Effector memory CD8-positive, alpha-beta T cell (primary cell): Measurements from ENCODE around the gene TGFB3.

Experiments
- ATAC-seq: fragments of 150-1000 bp; cut with Tn5 transposase; replicated peaks from 2 replicates; pipeline ENCODE4 v1.10.0; 2021; ENCODE audit warnings: mild to moderate bottlenecking, moderate library complexity
- DNase-seq, 3 experiments: peaks; one replicate each; pipeline ENCODE4 v3.0.0; 2021
- H3K27ac Mint-ChIP-seq, 2 donors: one replicate each; pipeline ENCODE4 v1.8.0; 2022; ENCODE audit warnings: mild to moderate bottlenecking in 2 of 2, mixed read lengths in 2 of 2, moderate library complexity in 2 of 2
- H3K27me3 Mint-ChIP-seq, 2 donors: one replicate each; pipeline ENCODE4 v1.8.0; 2022; ENCODE audit warnings: mixed read lengths in 2 of 2
- H3K36me3 Mint-ChIP-seq: one replicate; pipeline ENCODE4 v1.8.0; 2022; ENCODE audit warnings: mild to moderate bottlenecking, moderate library complexity, mixed read lengths; ENCODE audit not compliant: insufficient read depth
- H3K4me1 Mint-ChIP-seq, 2 donors: one replicate each; pipeline ENCODE4 v1.8.0; 2022; ENCODE audit warnings: low read depth in 2 of 2, mixed read lengths in 2 of 2
- H3K4me3 Mint-ChIP-seq, 2 donors: one replicate each; pipeline ENCODE4 v1.8.0; 2022; ENCODE audit warnings: mild to moderate bottlenecking in 2 of 2, mixed read lengths in 2 of 2, moderate library complexity in 2 of 2
- H3K9me3 Mint-ChIP-seq, 2 donors: one replicate each; pipeline ENCODE4 v1.8.0; 2022; ENCODE audit warnings: mixed read lengths in 2 of 2

TGFB3 gene

GRCh38 chr14:75999511-76000190, 17.9 kb upstream of the TGFB3 start:
- no peaks in the 10 kb centered on the region for H3K27me3 Mint-ChIP-seq
- H3K4me1 Mint-ChIP-seq, result no peaks in the 10 kb centered on the region
- H3K9me3 Mint-ChIP-seq, result peaks cover 0 to 2% of the 10 kb centered on the region in 2 donors
- H3K27ac Mint-ChIP-seq, result no peak overlapping the region
- no peak for DNase-seq
- no peak for ATAC-seq
- H3K36me3 Mint-ChIP-seq, result peaks cover 12% of the 10 kb centered on the region
- H3K4me3 Mint-ChIP-seq, result no peak overlapping the region

- H3K9me3 Mint-ChIP-seq, result no peaks in the 10 kb centered on the region
- DNase-seq, result no peak
- H3K27me3 Mint-ChIP-seq, result no peaks in the 10 kb centered on the region
- no peak overlapping the region for H3K27ac Mint-ChIP-seq
- no peaks in the 10 kb centered on the region for H3K4me1 Mint-ChIP-seq
- peaks cover 8% of the 10 kb centered on the region for H3K36me3 Mint-ChIP-seq
- ATAC-seq, result no peak
- H3K4me3 Mint-ChIP-seq, result no peak overlapping the region
These were observed 14.7 kb upstream of the TGFB3 start for GRCh38 chr14:75996488-75996887.

- H3K9me3 Mint-ChIP-seq, result no peaks in the 10 kb centered on the region
- no peaks in the 10 kb centered on the region for H3K4me1 Mint-ChIP-seq
- ATAC-seq (no peak), DNase-seq (no peak)
- peaks cover 8% of the 10 kb centered on the region for H3K36me3 Mint-ChIP-seq
- no peak overlapping the region for H3K4me3 Mint-ChIP-seq
- H3K27ac Mint-ChIP-seq, result no peak overlapping the region
- no peaks in the 10 kb centered on the region for H3K27me3 Mint-ChIP-seq
These were observed 13.7 kb upstream of the TGFB3 start for GRCh38 chr14:75995372-75996041.

- no peaks in the 10 kb centered on the region for H3K9me3 Mint-ChIP-seq
- no peak overlapping the region for H3K27ac Mint-ChIP-seq
- no peak overlapping the region for H3K4me3 Mint-ChIP-seq
- no peaks in the 10 kb centered on the region for H3K4me1 Mint-ChIP-seq
- H3K36me3 Mint-ChIP-seq, result peaks cover 3% of the 10 kb centered on the region
- ATAC-seq (no peak), DNase-seq (no peak)
- no peaks in the 10 kb centered on the region for H3K27me3 Mint-ChIP-seq
These were observed 11.8 kb upstream of the TGFB3 start for GRCh38 chr14:75993567-75994041.

- Mint-ChIP-seq H3K4me1 (peaks cover 0 to under 1% of the 10 kb centered on the region in 2 donors), H3K27me3 (no peaks in the 10 kb centered on the region), H3K4me3 (no peak overlapping the region), H3K36me3 (no peaks in the 10 kb centered on the region), H3K27ac (no peak overlapping the region), H3K9me3 (no peaks in the 10 kb centered on the region)
- ATAC-seq (no peak), DNase-seq (no peak)
These were observed 10.0 kb upstream of the TGFB3 start for GRCh38 chr14:75991753-75992152.

GRCh38 chr14:75990297-75990696, 8.5 kb upstream of the TGFB3 start:
- no peak for ATAC-seq
- Mint-ChIP-seq H3K4me1 (peaks cover 10 to 11% of the 10 kb centered on the region in 2 donors), H3K27me3 (no peaks in the 10 kb centered on the region), H3K27ac (no peak overlapping the region), H3K36me3 (peaks cover 5% of the 10 kb centered on the region), H3K9me3 (no peaks in the 10 kb centered on the region), H3K4me3 (no peak overlapping the region)
- no peak for DNase-seq

GRCh38 chr14:75989134-75989533, 7.3 kb upstream of the TGFB3 start:
- Mint-ChIP-seq H3K4me1 (peaks cover 10 to 11% of the 10 kb centered on the region in 2 donors), H3K36me3 (peaks cover 5% of the 10 kb centered on the region), H3K4me3 (no peak overlapping the region), H3K27me3 (no peaks in the 10 kb centered on the region), H3K9me3 (no peaks in the 10 kb centered on the region), H3K27ac (no peak overlapping the region)
- no peak for DNase-seq
- ATAC-seq, result no peak

GRCh38 chr14:75987201-75987970, 5.6 kb upstream of the TGFB3 start:
- peaks cover 10% of the 10 kb centered on the region for H3K36me3 Mint-ChIP-seq
- H3K4me1 Mint-ChIP-seq, result peaks cover 11 to 14% of the 10 kb centered on the region in 2 donors
- no peak overlapping the region for H3K27ac Mint-ChIP-seq
- H3K9me3 Mint-ChIP-seq, result no peaks in the 10 kb centered on the region
- H3K27me3 Mint-ChIP-seq, result no peaks in the 10 kb centered on the region
- ATAC-seq, result no peak
- DNase-seq, result no peak
- no peak overlapping the region for H3K4me3 Mint-ChIP-seq

GRCh38 chr14:75986439-75986765, 4.6 kb upstream of the TGFB3 start:
- H3K4me3 Mint-ChIP-seq, result peak overlapping the region; percentile 87 to 90
- H3K27me3 Mint-ChIP-seq, result no peaks in the 10 kb centered on the region
- ATAC-seq (no peak), DNase-seq (no peak)
- H3K27ac Mint-ChIP-seq, result peak overlapping the region; percentile 95 to 96
- peaks cover 16% of the 10 kb centered on the region for H3K36me3 Mint-ChIP-seq
- H3K4me1 Mint-ChIP-seq, result peaks cover 17% of the 10 kb centered on the region in 2 donors
- no peaks in the 10 kb centered on the region for H3K9me3 Mint-ChIP-seq

GRCh38 chr14:75985618-75986438, 4.0 kb upstream of the TGFB3 start, which contains the start of gene IFT43:
Gene IFT43 (plus strand): TSS chr14:75985763. CDS start chr14:75985787, 24 bp downstream.
- DNase-seq (peak; percentile 88 to 92 (median 92)), ATAC-seq (peak; percentile 73)
- Mint-ChIP-seq H3K27me3 (no peaks in the 10 kb centered on the region), H3K36me3 (peaks cover 17% of the 10 kb centered on the region), H3K4me3 (peak within 1 kb of the TSS; percentile 87 to 90), H3K27ac (peak within 1 kb of the TSS; percentile 95 to 96), H3K9me3 (no peaks in the 10 kb centered on the region), H3K4me1 (peaks cover 21 to 23% of the 10 kb centered on the region in 2 donors)

- Mint-ChIP-seq H3K27me3 (no peaks in the 10 kb centered on the region), H3K9me3 (no peaks in the 10 kb centered on the region), H3K27ac (peak overlapping the region in 1 of 2 donors; percentile 95), H3K36me3 (peaks cover 17% of the 10 kb centered on the region), H3K4me1 (peaks cover 27 to 31% of the 10 kb centered on the region in 2 donors), H3K4me3 (no peak overlapping the region)
- ATAC-seq (no peak), DNase-seq (no peak)
These were observed 2.9 kb upstream of the TGFB3 start for GRCh38 chr14:75984674-75985073.

- ATAC-seq, result peak; percentile 0
- Mint-ChIP-seq H3K9me3 (no peaks in the 10 kb centered on the region), H3K27ac (peak overlapping the region; percentile 69 to 89), H3K36me3 (peaks cover 17% of the 10 kb centered on the region), H3K4me1 (peaks cover 41 to 48% of the 10 kb centered on the region in 2 donors), H3K4me3 (peak overlapping the region; percentile 75 to 81), H3K27me3 (no peaks in the 10 kb centered on the region)
- no peak for DNase-seq
These were observed 1.2 kb upstream of the TGFB3 start for GRCh38 chr14:75983019-75983358.
